GM12892 (cell line): ENCODE data around the gene ZMIZ1.

ENCODE experiments used
- POLR2A ChIP-seq: IDR thresholded peaks from 2 replicates; pipeline ENCODE4 v1.6.1; 2011; ENCODE audit warnings: low read depth, low read length, control low read depth
- POLR2AphosphoS5 ChIP-seq: IDR thresholded peaks from 2 replicates; pipeline ENCODE4 v1.6.1; 2011; ENCODE audit warnings: low read depth, low read length, control low read depth
- TAF1 ChIP-seq: IDR thresholded peaks from 2 replicates; pipeline ENCODE4 v1.6.1; 2011; ENCODE audit warnings: low read depth, mild to moderate bottlenecking, control low read depth, low read length, borderline replicate concordance

- no peak for TF ChIP-seq POLR2A
- TF ChIP-seq TAF1 = no peak
- TF ChIP-seq POLR2AphosphoS5 = no peak
Measured at GRCh38 chr10:79056736-79057391, 11.9 kb upstream of the ZMIZ1 start.
